Right atrium auricular region (tissue), 2 donors: ENCODE measurements around the gene FSD1. TPM values are rescaled to one million over a fixed set of nuclear protein-coding genes. Genes with fewer than 3 reads are reported as not detected.

ENCODE experiments used
- DNase-seq: peaks from one replicate; pipeline ENCODE4 v3.0.0-alpha.2; 2019; ENCODE audit warnings: low spot score
- H3K27ac ChIP-seq, 2 donors: fragments of 200-600 bp; sonication (generic); 1 replicate in 1 of 2; 2 replicates in 1 of 2; pipeline ENCODE4 v1.5.1; 2016 to 2019
- H3K27me3 ChIP-seq, 2 donors: fragments of 200-600 bp; sonication (generic); one replicate each; pipeline versions ENCODE4 v1.5.1 to v1.6.0; 2017 to 2019
- H3K36me3 ChIP-seq: fragments of 200-600 bp; sonication (generic); one replicate; pipeline ENCODE4 v1.5.1; 2016
- H3K4me1 ChIP-seq, 2 donors: fragments of 200-600 bp; sonication (generic); one replicate each; pipeline versions ENCODE4 v1.5.1 to v1.6.0; 2017 to 2019
- H3K4me3 ChIP-seq, 2 donors: fragments of 200-600 bp; sonication (generic); 1 replicate in 1 of 2; 2 replicates in 1 of 2; pipeline ENCODE4 v1.5.1; 2017 to 2019; ENCODE audit warnings: mild to moderate bottlenecking in 1 of 2, moderate library complexity in 1 of 2
- H3K9me3 ChIP-seq, 2 donors: fragments of 200-600 bp; sonication (generic); one replicate each; pipeline ENCODE4 v1.5.1; 2019
- CTCF ChIP-seq, 2 donors: fragments of 200-600 bp; sonication (generic); IDR thresholded peaks; one replicate each; pipeline ENCODE4 v1.5.1; 2019; ENCODE audit warnings: antibody characterized with exemption in 2 of 2
- total RNA-seq, 2 donors: library from RNA; depleted of rRNA; stranded (reverse); fragments of >200 nt; gene quantifications; one replicate each; pipeline ENCODE4 v1.1.0, GENCODE V29; 2016

Gene FSD1
- total RNA-seq, 2 donors from 2014 or later, result not detected

- H3K9me3 ChIP-seq, result no peaks in the 10 kb centered on the region
- no peaks in the 10 kb centered on the region for H3K27me3 ChIP-seq
- H3K4me3 ChIP-seq, result no peak overlapping the region
- H3K36me3 ChIP-seq, result peaks cover 76% of the 10 kb centered on the region
- TF ChIP-seq CTCF (IDR thresholded peaks at IDR 0.05), result no peak
- no peak for DNase-seq
- H3K4me1 ChIP-seq, result peaks cover 0 to 14% of the 10 kb centered on the region in 2 donors
- H3K27ac ChIP-seq, result no peak overlapping the region
These were observed 58.6 kb downstream of the FSD1 start for GRCh38 chr19:4362831-4363545.

GRCh38 chr19:4363571-4364304 lies 59.3 kb downstream of the FSD1 start:
- Histone ChIP-seq H3K36me3 (peaks cover 76% of the 10 kb centered on the region), H3K4me3 (no peak overlapping the region), H3K27ac (no peak overlapping the region), H3K27me3 (no peaks in the 10 kb centered on the region), H3K9me3 (no peaks in the 10 kb centered on the region), H3K4me1 (peaks cover 0 to 22% of the 10 kb centered on the region in 2 donors)
- TF ChIP-seq CTCF (IDR thresholded peaks at IDR 0.05), result no peak
- DNase-seq, result no peak

GRCh38 chr19:4365341-4365740 lies 60.9 kb downstream of the FSD1 start:
- Histone ChIP-seq H3K4me1 (peaks cover 0 to 38% of the 10 kb centered on the region in 2 donors), H3K9me3 (no peaks in the 10 kb centered on the region), H3K4me3 (no peak overlapping the region), H3K27me3 (no peaks in the 10 kb centered on the region), H3K27ac (no peak overlapping the region), H3K36me3 (peaks cover 60% of the 10 kb centered on the region)
- TF ChIP-seq CTCF (IDR thresholded peaks at IDR 0.05), result no peak
- DNase-seq, result no peak

GRCh38 chr19:4365791-4366665 lies 61.6 kb downstream of the FSD1 start:
- DNase-seq, result no peak
- TF ChIP-seq CTCF (IDR thresholded peaks at IDR 0.05), result no peak
- Histone ChIP-seq H3K36me3 (peaks cover 53% of the 10 kb centered on the region), H3K4me1 (peaks cover 0 to 45% of the 10 kb centered on the region in 2 donors), H3K27ac (no peak overlapping the region), H3K27me3 (no peaks in the 10 kb centered on the region), H3K9me3 (no peaks in the 10 kb centered on the region), H3K4me3 (no peak overlapping the region)

- no peak for DNase-seq
These were observed 62.4 kb downstream of the FSD1 start for GRCh38 chr19:4366666-4367335.

More at GRCh38 chr19:4366666-4367335, 62.4 kb downstream of the FSD1 start:
- H3K27ac ChIP-seq, result no peak overlapping the region
- H3K36me3 ChIP-seq, result peaks cover 46% of the 10 kb centered on the region
- no peak for TF ChIP-seq CTCF (IDR thresholded peaks at IDR 0.05)
- no peaks in the 10 kb centered on the region for H3K9me3 ChIP-seq
- H3K4me1 ChIP-seq, result peaks cover 0 to 52% of the 10 kb centered on the region in 2 donors
- H3K4me3 ChIP-seq, result no peak overlapping the region
- H3K27me3 ChIP-seq, result no peaks in the 10 kb centered on the region
